Middle frontal gyrus (tissue), 1 donor: ENCODE data around the gene DENND1B.
A peak's percentile ranks its signal among the peaks of the same experiment; 100 is the strongest.

Experiments used
- DNase-seq: peaks from one replicate; pipeline ENCODE4 v3.0.0-alpha.2; 2015; ENCODE audit warnings: low spot score; ENCODE audit errors: extremely low spot score

DENND1B gene

GRCh38 chr1:197469620-197470210 lies 305.6 kb downstream of the DENND1B start:
- no peak for DNase-seq

DNA sequence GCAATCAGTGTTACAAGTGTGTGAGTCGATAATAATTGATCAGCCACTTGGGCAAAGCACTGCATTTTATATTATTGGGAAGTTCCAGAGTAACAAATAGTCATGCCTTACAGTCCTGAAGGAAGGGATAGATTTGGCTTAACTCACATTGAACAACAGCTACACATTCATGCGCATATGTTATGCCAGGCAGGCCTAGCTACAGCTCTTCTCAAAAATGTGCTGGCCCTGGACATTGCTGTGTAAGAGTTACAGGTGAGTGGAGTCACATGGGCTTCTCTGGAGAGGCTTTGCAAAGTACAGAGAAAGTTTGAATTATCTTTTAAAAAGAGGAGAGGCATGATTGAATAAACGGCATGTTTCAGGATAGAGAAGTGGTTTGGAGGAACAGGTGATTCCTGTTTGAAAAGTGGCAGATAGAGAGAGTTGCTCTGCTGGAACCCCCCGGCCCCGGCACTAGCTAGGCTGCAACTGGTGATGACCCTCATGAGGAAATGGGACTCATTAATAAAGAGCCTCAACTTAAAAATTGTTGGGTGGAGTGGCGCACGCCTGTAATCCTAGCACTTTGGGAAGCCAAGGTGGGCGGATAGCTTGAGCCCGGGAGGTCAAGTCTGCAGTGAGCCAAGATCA lies 306.6 kb downstream of the DENND1B start:
- DNase-seq: no peak

GRCh38 chr1:197467881-197468280 lies 307.4 kb downstream of the DENND1B start:
- DNase-seq: no peak

GRCh38 chr1:197466813-197467212 lies 308.5 kb downstream of the DENND1B start:
- no peak for DNase-seq

DNA sequence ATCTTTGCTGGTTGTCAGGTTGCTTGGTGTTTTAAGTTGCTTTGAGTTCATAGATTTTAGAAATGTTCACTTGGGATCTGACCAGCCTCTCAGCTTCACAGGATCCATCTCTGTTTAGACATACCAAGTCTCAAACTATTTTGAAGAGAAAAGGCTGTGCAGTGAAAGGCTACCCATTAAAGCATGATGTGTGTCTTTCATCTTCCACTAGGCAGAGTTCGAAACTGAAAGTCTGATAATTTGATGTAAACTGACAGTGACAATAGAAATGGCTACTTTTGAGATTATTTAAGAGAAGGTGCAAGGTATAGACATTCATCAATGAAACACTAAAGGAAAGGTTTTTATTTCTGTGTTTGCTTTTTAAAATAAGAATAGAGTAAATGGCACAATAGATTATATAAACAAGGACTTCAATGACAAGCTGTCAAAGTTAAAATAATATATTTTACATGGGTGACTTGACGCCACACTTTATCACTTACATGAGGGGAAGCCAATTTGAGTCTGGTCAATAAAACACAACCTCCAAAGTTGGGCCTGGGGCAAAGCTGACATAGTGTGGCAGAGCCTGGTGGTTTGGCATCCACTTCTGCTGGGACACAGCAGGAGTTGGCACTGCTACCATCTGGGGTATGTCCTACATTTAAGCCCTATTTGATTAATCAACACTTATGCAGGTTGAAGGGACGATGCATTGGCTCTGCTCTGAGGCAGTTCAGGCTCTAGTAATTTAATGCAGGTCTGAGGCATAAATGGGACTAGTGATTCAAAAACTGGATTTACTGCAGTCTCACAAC lies 309.6 kb downstream of the DENND1B start:
- DNase-seq: no peak

- peak; percentile 31 for DNase-seq
Measured at GRCh38 chr1:197464044-197464443, 311.2 kb downstream of the DENND1B start.

- DNase-seq: no peak
Measured at GRCh38 chr1:197463142-197463541, 312.1 kb downstream of the DENND1B start.

DNA sequence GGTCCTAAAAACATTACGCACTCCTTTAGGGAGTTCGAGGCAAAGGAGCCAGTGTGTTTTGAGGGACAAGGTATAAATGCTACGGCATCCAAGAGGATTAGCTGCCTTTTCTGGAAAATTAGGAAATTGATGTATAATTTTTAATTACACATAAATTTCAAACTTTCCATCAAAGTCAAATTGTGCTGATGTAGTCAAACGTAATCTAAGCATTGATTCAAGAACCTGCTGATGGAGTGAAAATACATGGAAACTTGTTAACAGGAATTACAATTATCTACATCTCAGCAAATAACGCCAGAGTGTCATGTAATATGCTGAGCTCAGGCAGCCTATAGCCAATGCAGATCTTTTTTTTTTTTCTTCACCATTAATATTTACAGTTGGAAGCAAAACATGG lies 312.7 kb downstream of the DENND1B start:
- DNase-seq: no peak
